ENCODE results near the gene WNT7A.
A peak's percentile ranks its signal among the peaks of the same experiment; 100 is the strongest.

The WNT7A gene

GRCh38 chr3:13792512-13793371, 87.1 kb downstream of the WNT7A start:
- peak; percentile 14 for DNase-seq (ENCODE audit: low spot score)

DNA sequence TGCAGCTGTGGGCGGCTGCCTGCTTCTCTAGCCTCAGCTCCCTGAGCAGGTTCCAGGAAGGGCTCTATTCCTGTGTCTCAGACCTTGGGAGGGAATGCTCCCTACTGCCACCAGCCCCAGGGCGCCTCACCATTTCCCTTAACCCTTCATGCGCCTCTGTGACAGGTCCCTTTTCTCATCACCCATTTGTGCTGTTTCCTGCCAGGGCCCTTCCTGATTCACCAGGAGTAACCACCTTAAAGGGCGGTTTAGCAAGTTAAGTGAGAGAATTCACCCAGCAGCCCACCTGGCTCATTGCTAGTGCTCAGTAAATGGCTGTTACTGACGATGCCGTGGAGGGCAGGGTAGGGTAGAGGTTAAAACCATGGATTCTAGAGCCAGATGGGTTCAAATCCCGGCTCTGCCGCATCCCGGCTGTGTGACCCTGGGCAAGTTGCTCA, 87.8 kb downstream of the WNT7A start:
- DNase-seq (ENCODE audit: low spot score) = no peak

DNA sequence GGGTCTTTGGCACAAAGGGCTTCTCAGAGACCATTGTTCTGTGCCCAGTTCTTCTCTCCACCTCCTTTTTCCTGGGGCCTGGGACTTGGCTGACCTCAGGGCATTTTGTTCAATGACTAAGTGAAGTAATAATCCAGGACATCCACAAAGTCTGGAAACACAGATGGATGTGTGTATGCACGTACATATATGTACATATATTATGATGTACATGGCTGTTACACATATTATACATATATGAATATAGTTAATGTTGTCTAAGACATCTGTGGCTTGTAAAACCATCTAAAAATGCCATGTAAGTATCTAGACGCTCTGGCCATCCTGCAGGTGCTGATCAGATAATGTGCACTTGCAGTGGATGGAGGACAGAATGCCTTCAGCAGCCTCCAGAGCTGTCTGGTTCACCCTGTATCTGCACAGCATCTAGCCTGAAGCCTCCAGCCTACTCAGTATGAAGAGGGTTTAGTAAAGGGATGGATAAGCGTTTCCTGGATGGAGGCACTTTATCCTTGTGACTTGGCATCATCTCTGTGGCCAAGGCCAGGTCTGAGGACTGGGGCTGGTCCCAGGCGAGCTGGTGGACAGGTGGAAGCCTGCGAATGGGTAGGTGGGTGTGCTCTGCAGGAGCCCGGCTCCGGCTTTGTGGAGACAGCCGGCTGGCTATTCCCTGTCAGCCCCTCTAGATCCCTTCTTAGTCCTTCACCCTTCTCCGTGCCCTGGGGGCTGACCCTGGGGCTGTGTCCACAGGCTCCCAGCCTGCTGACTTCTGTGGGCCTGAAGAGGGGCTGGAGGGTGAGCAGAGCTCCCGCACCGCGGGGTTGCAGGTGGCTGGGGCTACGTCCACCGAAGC, 88.4 kb downstream of the WNT7A start:
- no peak for DNase-seq (ENCODE audit: low spot score)

DNA sequence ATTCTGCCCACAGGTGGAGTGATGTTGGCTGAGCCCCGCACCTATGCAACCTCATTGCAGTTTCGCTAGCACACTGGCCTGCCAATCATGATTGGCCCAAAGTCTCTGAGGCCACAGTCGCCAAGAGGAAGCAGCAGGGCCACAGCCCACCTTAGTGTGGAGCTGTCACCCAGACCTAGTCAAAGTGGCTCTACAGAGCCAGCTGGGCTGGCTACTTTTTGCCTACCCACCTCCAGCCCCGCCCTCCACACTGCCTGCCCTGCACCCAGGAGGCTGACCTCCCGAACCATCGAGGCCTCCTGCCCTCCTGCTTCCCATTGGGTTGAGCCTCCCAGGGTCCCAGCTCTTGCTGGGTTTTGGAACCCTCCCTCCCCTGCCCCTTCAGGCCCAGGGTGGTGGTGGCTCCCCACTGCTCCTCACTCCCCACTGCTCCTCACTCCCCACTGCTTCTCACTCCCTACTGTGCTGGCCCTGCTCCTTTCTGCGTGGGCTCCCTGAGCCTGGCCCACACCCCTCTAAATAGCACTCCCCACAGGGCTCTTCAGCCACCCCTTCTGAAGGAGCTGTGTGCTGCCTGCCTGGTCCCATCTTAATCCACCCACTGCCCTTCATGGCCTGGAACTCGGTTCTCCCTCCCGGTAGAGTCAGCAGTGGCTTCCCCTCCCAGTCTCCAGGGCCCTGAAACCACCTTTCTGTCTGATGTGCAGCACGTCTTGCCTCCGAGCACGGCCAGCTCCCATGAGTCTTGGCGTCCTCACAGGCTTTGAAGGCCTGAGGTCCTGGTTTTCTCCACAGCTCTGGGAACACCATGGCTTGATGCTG, 89.3 kb downstream of the WNT7A start:
- no peak for DNase-seq (ENCODE audit: low spot score)

DNA sequence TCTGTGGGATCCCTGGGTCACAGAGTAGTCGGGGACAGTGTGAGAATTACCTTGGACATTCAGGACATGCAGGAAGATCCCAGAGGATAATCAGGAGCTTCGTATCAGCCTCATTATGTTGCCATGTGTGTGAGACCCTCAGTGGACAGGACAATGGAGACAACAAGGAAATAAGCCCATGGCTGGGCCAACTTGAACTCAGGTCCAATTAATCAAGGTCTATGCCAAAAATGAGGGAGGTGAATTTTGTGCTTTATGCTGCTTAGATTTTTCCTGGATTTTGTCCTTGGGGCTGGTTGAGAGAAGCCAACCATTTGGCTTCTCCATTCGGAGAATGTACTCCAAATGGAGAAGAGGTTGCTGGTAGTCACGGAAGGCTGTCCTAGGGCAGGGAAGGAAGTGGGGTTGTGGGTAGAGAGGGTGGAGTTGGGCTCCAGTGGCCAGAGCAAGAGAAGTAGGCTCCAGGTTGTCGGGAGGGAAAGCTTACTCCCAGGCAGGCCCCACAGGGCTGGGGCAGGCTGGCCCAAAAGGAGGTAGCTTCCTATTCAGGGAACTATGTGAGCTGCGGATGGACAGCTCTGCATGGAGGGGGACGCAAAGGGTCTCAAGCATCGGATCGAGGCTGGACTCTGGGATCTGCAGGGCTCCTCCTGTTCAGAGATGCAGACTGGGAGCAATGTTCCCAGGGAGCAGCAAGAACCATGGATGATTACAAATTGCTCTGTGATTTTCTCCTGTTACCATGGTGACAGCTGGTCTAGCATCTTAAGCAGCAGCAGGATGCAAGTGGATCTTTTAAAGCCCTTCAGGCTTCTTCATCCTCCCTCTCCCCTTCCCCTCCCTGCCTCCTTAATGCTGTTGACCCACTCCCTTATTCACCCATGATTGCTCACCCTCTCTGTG, 91.1 kb downstream of the WNT7A start:
- DNase-seq (ENCODE audit: low spot score) = peak; percentile 15

- DNase-seq (ENCODE audit: low spot score) = no peak
Observed at GRCh38 chr3:13787533-13788132, 92.2 kb downstream of the WNT7A start.

DNA sequence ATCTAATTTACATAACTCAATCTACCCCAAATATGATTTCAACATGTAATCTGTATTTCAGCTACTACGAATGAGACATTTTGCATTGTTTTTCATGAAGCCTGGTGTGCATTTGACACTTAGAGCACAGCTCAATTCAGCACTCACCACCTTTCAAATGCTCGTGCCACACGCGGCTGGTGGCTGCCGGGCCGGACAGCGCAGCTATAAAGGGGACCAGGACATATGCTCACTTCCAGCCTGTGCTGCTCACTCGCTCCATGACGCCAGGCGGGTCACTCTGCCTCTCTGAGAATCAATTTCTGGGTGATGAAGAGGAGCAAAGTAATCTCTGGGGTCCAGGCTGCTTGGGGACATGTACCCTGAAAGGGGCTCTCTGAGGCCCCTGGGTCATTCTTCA, 93.1 kb downstream of the WNT7A start:
- no peak for DNase-seq (ENCODE audit: low spot score)

- DNase-seq (ENCODE audit: low spot score) = peak; percentile 56
Observed at GRCh38 chr3:13785853-13786436, 93.9 kb downstream of the WNT7A start.

DNA sequence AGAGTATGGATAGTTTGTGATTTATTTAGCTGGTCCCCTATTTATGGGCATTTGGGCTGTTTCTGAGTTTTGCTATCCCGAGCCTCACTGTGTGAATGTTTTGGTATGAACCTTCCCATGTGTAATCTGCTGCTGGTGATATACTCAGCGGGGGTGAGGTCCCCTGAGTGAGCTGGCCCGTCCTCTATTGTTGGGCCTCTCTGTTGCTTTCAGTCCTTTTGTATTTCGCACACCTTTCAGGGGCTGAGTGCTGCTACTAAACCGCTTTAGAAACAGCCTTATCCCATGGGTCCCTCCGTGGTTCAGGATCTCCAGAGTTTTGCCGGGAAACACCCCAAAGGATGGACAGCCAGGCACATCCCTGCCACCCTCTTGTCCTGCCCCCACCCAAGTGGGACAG, 94.5 kb downstream of the WNT7A start:
- no peak for DNase-seq (ENCODE audit: low spot score)

- no peak for DNase-seq (ENCODE audit: low spot score)
Observed at GRCh38 chr3:13783476-13783875, 96.4 kb downstream of the WNT7A start.

GRCh38 chr3:13782501-13782900, 97.4 kb downstream of the WNT7A start:
- no peak for DNase-seq (ENCODE audit: low spot score)

GRCh38 chr3:13781417-13781816, 98.5 kb downstream of the WNT7A start:
- DNase-seq (ENCODE audit: low spot score) = no peak

- DNase-seq (ENCODE audit: low spot score) = no peak
Observed at GRCh38 chr3:13780432-13781176, 99.3 kb downstream of the WNT7A start.

- no peak for DNase-seq (ENCODE audit: low spot score)
Observed at GRCh38 chr3:13776253-13777050, 103.4 kb downstream of the WNT7A start.

GRCh38 chr3:13772885-13773745, 106.8 kb downstream of the WNT7A start:
- DNase-seq (ENCODE audit: low spot score) = no peak

GRCh38 chr3:13772321-13772745, 107.5 kb downstream of the WNT7A start:
- DNase-seq (ENCODE audit: low spot score) = no peak

- no peak for DNase-seq (ENCODE audit: low spot score)
Observed at GRCh38 chr3:13771496-13771895, 108.4 kb downstream of the WNT7A start.

Data from putamen (tissue), 1 donor.